Hematopoietic multipotent progenitor cell treated with erythropoietin and hydrocortisone succinate and interleukin-3 and kit ligand, for 8 days (in vitro differentiated cells): Measurements from ENCODE around the gene LRPPRC.

ENCODE experiments used
- DNase-seq: peaks from one replicate; pipeline ENCODE4 v3.0.0-alpha.2; 2015

LRPPRC gene

DNA sequence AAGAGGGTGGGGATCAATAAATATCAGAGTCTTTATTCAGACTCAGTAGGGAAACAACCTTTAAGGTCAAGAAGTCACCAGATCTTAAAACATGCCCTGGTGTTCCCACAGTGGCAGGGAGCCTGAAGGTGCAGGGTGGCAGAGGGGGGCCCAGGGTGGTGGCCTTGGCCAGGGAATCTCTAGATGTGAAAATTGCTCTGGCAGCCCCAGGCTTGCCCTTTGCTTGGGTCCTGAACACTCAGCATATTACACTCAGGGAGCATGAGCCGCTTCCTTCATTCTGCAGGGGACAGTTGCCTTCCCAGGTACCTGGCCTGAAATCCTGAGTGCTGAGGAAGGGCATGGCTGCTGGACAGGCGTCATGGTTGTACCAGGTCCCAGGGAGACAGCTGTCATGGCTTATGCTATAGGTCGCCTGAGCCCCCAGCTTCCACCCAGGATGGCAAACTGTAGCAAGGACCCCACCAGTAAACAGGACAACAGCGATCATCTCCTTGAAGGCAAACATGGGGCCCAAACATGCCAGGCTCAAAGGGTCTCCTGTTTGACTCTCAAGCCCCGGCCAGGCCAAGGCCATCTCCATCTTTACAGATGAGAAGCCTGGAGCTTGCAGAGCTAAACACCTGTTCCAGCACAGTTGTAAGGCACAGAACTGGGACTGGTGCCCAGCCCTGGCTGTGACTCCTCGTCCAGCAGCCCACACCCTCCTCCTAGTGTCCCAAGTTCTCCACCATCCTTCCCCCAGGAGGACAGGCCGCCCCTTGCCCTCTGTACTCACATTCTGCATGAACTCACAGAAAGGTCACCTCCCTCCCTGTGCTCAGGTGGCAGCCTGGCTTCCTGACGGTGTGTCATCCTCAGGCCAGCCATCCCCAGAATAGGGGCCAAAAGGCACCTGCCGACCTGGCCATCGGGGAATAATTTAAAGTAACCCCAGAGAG is 142.4 kb downstream of the LRPPRC start:
- no peak for DNase-seq

DNA sequence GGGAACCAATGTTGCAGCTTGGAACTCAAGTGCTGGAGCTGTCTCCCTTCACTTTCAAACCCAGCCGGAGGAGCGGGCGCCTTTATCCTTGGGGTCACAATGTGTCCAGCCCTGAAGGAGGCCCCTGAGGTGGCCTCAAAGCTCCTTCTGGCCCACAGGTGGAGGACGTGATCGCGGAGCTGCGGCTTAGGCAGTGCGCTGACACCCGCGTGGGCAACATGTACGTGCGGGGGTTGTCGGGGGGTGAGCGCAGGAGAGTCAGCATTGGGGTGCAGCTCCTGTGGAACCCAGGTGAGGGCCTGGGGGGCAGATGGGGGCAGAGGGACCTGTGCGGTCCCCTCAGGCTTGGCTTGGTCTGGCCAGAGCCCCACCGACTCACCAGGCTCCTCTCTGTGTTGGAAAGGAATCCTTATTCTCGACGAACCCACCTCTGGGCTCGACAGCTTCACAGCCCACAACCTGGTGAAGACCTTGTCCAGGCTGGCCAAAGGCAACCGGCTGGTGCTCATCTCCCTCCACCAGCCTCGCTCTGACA is 143.5 kb downstream of the LRPPRC start:
- DNase-seq, result no peak

DNA sequence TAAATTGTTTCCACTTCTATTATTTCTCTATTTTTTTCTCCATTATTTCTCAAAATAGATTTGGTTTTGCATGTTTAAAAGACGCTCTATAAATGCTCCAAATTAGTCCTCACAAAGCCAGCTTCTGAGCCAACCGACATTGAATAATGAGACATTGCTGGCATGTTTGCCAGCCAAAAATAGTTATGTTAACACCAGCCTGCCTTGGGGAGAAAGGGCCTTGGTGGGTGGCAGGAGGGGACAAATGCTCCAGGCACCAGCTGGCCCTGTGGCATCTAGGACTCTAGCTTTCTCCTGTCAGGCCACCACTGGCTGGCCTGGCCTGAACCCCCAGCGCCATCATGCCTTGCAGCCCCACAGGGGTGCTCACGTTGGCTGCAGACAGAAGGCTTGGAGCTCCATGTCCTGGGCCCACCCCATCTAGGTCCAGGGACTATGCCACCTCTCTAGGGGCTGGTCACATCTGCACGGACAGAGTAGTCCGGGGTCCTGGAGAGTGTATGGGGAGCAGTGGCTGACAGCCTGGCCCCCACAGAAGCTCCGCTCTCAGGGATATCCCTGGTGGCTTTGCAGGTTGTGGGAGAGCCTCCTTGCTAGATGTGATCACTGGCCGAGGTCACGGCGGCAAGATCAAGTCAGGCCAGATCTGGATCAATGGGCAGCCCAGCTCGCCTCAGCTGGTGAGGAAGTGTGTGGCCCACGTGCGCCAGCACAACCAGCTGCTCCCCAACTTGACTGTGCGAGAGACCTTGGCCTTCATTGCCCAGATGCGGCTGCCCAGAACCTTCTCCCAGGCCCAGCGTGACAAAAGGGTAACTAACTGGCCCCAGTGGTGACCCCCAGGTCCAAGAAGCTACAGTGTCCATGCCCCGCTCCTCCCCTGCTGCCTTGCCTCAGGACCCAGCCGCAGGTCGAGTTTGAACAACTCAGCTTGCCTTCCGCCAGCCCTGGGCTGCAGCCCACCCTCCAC is 144.5 kb downstream of the LRPPRC start:
- DNase-seq, result no peak

DNA sequence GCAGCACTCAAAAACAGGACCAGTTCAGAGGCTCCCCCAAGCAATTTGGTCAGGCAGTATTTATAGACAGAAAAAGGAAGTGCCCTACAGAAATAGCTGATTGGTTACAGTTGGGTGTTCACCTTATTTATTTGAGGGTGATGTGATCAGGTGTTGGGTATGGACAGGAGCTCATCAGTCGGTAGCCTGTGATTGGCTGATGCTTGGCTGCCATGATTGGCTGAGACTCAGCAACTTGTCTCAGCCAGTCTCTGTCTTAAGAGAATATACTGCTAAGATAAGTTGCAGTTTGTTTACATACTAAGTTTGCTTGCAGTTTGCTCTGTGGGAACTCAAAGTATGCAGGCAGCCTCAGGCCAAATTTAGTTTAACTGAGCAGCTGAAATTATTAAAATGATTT is 147.6 kb downstream of the LRPPRC start:
- no peak for DNase-seq

DNA sequence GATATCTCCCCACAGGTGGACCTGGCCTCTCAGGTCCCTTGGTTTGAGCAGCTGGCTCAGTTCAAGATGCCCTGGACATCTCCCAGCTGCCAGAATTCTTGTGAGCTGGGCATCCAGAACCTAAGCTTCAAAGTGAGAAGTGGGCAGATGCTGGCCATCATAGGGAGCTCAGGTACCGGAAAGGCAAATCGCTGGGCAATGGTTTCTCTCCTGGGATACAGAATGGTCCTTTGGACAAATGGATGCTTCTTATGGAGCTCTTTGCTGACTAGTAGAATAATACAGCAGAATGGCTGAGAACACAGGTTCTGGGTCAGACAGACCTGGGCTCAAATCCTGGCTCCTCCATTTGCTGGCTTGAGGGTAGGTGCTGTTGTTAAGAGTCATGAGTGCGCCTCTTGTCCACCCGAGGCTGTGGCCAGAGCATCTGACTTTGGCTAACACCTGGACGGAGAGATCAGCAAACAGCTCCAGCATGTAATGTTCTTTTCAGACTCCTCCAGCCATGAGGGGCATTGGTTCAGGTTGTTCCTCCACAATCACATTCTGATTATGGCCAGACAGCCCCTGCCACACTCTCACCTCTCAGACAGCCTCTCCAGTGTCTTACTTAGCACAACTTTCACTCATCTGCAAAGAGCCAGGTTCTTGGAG is 149.5 kb downstream of the LRPPRC start:
- DNase-seq, result no peak

DNA sequence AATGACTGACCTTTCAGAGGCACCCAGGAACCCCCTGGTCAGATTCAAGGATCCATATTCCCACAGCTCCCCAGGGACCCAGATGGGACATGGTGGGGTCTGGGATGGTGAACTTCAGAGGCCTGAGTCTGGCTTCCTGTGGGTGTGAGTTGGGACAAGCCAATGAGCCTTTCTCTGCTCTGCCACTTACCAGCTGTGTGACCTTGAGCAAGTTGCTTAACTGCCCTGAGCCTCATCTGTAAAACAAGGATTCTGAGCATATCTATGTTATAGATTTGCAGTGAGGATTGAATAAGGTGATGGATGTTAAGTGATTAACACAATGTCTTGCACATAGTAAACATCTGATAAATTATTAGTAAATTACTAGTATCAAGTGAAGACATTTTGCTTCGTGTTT is 150.6 kb downstream of the LRPPRC start:
- no peak for DNase-seq

DNA sequence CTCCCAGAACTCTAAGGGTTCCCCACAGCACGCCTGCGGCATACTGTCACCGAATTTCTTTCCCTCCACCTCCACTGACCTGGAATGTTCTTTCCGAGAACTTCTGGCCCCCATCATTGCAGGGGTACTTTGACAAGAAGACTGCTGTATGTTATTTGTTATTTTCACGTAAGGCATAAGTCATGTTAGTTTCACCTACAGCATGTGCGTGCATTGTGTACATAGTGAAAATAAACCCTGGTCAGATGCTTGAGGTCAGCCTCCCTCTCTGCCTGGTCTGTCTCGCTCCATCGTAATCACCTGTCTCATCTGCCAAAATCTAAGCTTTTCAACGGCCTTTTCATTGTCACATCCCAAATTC is 152.9 kb downstream of the LRPPRC start:
- DNase-seq, result no peak

DNA sequence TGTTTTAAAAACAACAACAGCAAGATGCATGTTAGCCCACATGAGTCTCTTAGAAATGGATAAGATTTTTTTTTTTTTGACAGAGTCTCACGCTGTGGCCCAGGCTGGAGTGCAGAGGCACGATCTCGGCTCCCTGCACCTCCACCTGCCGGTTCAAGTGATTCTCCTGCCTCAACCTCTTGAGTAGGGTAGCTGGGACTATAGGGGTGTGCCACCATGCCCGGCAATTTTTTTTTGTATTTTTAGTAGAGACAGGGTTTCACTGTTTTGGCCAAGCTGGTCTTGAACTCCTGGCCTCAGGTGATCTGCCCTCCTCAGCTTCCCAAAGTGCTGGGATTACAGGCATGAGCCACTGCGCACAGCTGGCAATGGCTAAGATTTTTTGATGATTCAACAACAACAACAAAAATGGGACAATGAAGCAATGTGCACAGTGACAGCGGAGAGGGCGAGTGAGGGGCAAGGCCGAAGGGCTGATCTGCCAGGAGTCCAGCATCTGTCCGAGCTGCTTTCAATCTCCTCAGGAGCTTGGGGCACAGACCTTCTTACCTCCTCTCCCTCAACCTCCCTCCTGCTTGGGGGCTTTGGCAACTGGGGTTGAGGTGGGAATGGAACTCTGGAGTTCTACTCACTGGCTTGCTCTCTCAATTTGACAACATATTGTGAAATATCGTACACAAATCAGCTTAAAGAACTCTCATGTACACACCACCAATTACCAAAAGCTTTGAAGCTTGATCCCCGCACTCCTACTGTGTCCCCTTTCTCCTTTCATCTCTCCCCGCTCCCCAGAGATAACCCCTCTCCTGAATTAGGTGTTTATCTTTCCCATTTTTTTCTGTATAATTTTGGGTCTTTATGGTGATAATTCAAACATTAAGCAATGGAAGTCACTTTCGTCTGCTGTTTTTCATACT is 153.6 kb downstream of the LRPPRC start:
- no peak for DNase-seq

DNA sequence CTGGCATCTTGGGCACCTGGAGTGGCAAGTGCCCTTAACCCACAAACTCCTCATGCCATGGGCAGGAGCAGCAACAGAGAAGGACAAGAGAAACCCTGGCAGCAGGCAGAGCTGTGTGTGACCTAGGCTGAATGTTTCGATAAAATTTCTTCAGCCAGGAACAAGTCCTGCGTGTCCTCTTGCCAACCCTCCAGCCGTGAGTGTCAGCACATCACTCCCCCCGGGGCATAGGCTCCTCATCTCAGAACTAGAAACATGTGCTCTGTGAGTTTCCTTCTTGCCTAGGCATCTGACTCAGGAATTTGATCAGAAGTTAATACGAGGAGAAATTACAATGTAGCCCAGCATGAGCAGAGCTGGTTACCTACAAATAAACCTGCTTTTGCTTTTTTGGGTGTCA is 154.8 kb downstream of the LRPPRC start:
- DNase-seq, result no peak

DNA sequence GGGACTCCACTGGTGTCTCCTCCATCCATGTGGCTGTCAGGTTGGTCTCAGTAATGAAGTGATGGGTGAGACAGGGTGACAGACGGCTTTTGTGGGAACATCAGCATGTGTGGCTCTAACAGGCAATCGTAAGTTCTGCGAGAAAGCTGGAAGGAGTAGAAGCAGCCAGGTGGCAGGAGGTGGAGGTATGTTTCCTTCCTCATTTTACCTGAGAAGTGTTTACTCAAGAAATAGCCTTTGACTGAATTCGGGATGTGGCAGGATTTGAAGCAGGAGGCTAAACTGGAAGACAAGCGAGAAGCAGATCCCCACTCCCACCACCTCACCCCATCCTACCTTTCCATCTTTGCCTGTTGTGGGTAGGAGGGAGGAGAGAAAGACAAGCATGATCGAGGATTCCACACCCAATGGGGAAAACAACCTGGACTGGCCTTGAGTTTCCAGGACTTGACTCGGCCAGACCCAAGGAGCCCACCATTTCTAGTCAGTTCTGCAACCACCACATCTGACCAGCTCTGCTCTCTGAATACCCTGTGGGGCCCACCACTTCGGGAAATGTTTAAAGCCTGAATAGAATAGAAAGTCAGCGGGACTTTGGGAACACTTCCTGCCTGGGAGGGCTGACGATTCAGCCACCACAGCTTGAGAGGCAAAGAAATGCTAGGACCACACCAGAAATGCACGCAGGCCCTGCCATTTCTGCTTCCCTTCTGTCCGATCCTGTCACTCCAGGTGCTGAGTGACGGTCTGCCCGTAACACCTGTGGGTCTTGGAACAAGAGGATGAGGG is 155.8 kb downstream of the LRPPRC start:
- DNase-seq, result no peak

DNA sequence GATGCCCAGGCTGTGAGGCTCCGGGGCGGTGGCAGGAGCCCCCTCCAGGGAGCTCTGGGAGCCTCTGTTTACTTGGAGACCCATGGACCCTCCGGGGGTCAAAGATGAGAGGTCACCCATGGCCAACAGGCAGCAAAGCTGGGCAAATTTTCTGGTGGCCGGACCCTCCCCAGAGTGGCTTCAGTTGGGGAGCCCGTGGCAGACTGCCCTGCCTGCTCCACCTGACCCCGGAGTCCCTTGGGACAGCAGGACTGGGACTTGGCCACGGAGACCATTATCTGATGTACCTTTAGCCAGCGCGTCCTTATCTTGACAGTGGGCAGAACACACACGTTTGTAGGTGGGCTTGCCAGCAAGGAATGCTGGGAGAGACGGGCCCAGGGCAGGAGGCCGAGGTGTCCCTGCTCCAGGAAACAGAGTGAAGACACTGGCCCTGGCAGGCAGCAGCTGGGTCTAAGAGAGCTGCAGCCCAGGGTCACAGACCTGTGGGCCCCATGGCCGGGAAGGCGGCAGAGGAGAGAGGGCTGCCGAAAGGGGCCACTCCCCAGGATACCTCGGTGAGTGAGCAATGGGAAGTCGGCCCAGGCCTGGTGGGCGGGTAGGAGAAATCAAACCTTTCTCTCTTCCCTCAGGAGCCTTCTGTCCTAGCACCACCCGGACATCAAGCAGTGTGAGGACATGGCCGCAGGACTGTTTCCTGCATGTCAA is 157.1 kb downstream of the LRPPRC start, which contains the start of the genes ABCG5 and ABCG8:
Gene ABCG5, minus strand, starts transcription at position 280 of the 708 bp plus-strand sequence. Its CDS starts 160 bp downstream, at position 120.
Gene ABCG8, plus strand, starts transcription at position 412 of the 708 bp plus-strand sequence. Its CDS starts 83 bp downstream, at position 495.
- no peak for DNase-seq

DNA sequence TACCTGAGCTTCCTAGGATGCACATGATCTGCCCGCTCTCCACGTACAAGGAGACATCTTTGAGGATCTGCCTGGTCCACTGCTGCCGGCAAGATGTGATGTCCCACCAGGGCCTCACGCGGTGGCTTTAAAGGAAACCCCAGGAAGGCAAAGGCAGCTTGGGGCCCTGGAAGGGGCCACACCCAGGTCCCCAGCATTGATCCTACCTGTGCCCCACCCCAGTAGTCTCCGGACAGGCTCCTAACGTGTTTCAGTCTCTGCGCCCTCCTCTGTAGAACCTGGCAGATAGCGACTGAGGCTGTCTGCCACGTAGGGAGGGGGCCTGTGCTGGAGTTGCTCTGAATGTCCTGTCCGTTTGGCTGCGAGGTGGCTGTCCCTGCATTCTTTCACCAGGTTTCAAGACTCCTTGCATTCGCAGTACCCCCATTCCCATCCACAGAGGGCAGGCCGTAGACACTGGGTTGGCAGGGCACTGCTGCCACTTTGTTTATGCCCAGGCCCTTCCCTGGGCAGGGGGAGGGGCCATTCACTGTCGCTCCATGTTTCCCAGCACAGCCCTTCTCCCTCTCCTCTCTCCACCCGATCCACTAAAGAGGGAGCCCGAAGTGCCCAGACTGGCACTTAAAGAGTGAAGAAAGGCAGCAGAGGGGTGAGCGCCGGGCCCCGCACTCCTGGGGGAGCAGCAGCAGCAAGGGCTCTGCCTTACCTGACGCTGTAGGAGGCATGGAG is 157.8 kb downstream of the LRPPRC start:
- no peak for DNase-seq

DNA sequence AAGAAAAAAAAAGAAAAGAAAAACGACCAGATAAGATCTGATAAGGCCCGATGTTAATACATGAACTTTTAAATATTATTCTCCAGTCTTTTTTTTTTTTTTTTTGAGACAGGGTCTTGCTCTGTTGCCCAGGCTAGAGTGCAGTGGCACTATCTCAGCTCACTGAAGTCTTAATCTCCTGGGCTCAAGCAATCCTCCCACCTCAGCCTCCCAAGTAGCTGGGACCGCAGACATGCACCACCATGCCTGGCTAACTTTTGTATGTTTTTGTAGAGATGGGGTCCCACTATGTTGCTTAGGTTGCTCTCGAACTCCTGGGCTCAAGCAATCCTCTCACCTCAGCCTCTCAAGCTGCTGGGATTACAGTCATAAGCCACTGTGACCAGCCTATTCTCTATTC is 158.8 kb downstream of the LRPPRC start:
- DNase-seq, result no peak
